HepG2 (cell line): ENCODE measurements around the gene CCNYL1. TPM values are rescaled to one million over a fixed set of nuclear protein-coding genes. Genes with fewer than 3 reads are reported as not detected.

Experiments
- ARNT2 ChIP-seq: sonication (generic); formaldehyde crosslinking; IDR thresholded peaks from 2 replicates; pipeline ENCODE4 v1.8.0; 2022; ENCODE audit warnings: mild to moderate bottlenecking, low read depth, missing genetic modification reagents, moderate library complexity
- CAMTA2 ChIP-seq: sonication (generic); formaldehyde crosslinking; IDR thresholded peaks from 2 replicates; pipeline ENCODE4 v1.4.0; 2020; ENCODE audit warnings: mild to moderate bottlenecking, missing genetic modification reagents, borderline replicate concordance
- EED ChIP-seq: sonication (generic); formaldehyde crosslinking; IDR thresholded peaks from 2 replicates; pipeline ENCODE4 v1.5.0; 2020; ENCODE audit warnings: mild to moderate bottlenecking, missing genetic modification reagents
- JUND ChIP-seq: sonication (generic); formaldehyde crosslinking; IDR thresholded peaks from 2 replicates; pipeline ENCODE4 v1.8.0; 2022; ENCODE audit warnings: mild to moderate bottlenecking, missing genetic modification reagents
- RFXANK ChIP-seq: IDR thresholded peaks from 2 replicates; pipeline ENCODE4 v1.6.1; 2016
- STAT5B ChIP-seq: sonication (generic); formaldehyde crosslinking; IDR thresholded peaks from 2 replicates; pipeline ENCODE4 v1.4.0; 2020; ENCODE audit warnings: missing genetic modification reagents
- ZKSCAN5 ChIP-seq: sonication (generic); formaldehyde crosslinking; IDR thresholded peaks from 2 replicates; pipeline ENCODE4 v1.5.1; 2020; ENCODE audit warnings: mild to moderate bottlenecking, missing genetic modification reagents
- ZNF350 ChIP-seq: sonication (generic); formaldehyde crosslinking; IDR thresholded peaks from 2 replicates; pipeline ENCODE4 v1.4.0; 2020; ENCODE audit warnings: mild to moderate bottlenecking, low read depth, missing genetic modification reagents, borderline replicate concordance
- ZNF564 ChIP-seq: sonication (generic); formaldehyde crosslinking; IDR thresholded peaks from 2 replicates; pipeline ENCODE4 v1.8.1; 2023; ENCODE audit warnings: mild to moderate bottlenecking, missing genetic modification reagents
- ZNF614 ChIP-seq: IDR thresholded peaks from 2 replicates; pipeline ENCODE4 v1.6.1; 2018; ENCODE audit warnings: missing biosample characterization, missing genetic modification reagents, inconsistent platforms, borderline replicate concordance
- ZNF720 ChIP-seq: sonication (generic); formaldehyde crosslinking; IDR thresholded peaks from 2 replicates; pipeline ENCODE4 v1.4.0; 2020; ENCODE audit warnings: missing genetic modification reagents
- polyA plus RNA-seq, 8 experiments: library from polyadenylated mRNA; depleted of rRNA in 3 of 8; stranded (reverse) in 7 of 8; unstranded in 1 of 8; fragments of >200 nt; fragmentation: Illumina TruSeq in 4 of 8; extraction: Trizol in 4 of 8; gene quantifications; 2 replicates each; pipeline versions ENCODE4 v1.2.1 to v1.2.3, GENCODE V29; 2011 to 2016; ENCODE audit warnings: low read depth in 4 of 8, missing spikeins in 1 of 8, mixed read lengths in 1 of 8; ENCODE audit not compliant: insufficient read depth in 1 of 8
- total RNA-seq, 5 experiments: library from RNA; depleted of rRNA; stranded (reverse); fragments of >200 nt; fragmentation: Illumina TruSeq; extraction: Trizol; gene quantifications; 2 replicates each; pipeline ENCODE4 v1.2.3, GENCODE V29; 2016; ENCODE audit warnings: low read depth in 1 of 5
- TF ChIP-seq, protein P1 (sequence below): IDR thresholded peaks from 2 replicates; pipeline ENCODE4 v1.6.1; 2016; ENCODE audit warnings: low read depth, missing genetic modification reagents, missing compliant biosample characterization
- TF ChIP-seq, protein P2 (sequence below): IDR thresholded peaks from 2 replicates; pipeline ENCODE4 v1.6.1; 2016; ENCODE audit warnings: mild to moderate bottlenecking
- TF ChIP-seq, protein P3 (sequence below): sonication (generic); formaldehyde crosslinking; IDR thresholded peaks from 2 replicates; pipeline ENCODE4 v1.4.0; 2020; ENCODE audit warnings: missing genetic modification reagents, borderline replicate concordance
- TF ChIP-seq, protein P4 (sequence below): sonication (generic); formaldehyde crosslinking; IDR thresholded peaks from 2 replicates; pipeline ENCODE4 v1.5.0; 2020; ENCODE audit warnings: missing genetic modification reagents

The CCNYL1 gene
- total and polyA plus RNA-seq, 2 of the 13 experiments (the other 11 are each of a cell fraction or from before 2014, with no cell fraction given) = 12.5 to 16.2 TPM

DNA sequence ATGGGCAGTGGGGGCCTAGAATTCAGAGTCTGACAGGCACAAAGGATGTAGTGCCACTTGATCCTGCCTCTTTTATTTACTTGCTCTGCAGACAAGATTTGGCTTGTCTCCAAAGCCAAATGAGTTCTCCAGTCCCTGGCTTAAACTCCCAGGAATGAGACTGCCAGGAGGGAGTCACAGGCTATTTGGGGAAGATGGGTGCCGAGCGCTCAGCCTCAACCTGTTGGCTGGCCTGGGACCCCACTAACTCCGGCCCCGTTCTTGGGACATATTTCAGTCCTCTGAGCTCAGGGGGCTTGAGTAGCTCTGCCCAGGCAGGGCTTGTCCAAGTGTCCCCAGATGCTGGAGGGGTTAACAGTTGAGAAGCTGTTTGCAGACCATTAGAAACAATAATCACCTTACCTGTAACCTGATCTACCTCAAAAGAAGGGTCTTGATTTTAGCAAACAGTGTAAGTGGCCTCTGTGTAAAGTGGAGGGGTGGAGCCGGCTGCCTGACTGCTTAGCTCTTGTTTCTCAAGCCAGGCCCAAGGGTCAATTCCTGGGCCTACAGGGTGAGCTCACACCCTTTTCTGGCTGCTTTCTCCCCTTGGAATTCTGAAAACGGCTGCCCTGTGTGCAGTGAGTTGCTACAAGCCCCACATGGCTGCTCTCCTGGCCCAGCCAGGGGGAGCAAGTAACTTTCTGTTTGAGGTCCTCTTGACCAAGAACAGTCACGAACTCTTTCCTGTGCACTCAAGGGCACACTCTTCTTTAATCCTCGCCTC is 85.3 kb downstream of the CCNYL1 start (continued):
- TF ChIP-seq ARNT2 (CRISPR knock-in tag) (no peak), RFXANK (CRISPR knock-in tag) (no peak), CAMTA2 (CRISPR knock-in tag) (no peak), ZKSCAN5 (CRISPR knock-in tag) (no peak), ZNF564 (CRISPR knock-in tag) (no peak), ZNF614 (no peak), STAT5B (no peak), EED (no peak; the same call in none of the 2 replicates), ZNF350 (CRISPR knock-in tag) (peak; percentile 47; the same call in 1 of the 2 replicates), JUND (CRISPR knock-in tag) (0 out of 2 replicates have a peak, but pooled peaks have one; percentile 9), ZNF720 (CRISPR knock-in tag) (no peak)
- TF ChIP-seq, protein P1, sequence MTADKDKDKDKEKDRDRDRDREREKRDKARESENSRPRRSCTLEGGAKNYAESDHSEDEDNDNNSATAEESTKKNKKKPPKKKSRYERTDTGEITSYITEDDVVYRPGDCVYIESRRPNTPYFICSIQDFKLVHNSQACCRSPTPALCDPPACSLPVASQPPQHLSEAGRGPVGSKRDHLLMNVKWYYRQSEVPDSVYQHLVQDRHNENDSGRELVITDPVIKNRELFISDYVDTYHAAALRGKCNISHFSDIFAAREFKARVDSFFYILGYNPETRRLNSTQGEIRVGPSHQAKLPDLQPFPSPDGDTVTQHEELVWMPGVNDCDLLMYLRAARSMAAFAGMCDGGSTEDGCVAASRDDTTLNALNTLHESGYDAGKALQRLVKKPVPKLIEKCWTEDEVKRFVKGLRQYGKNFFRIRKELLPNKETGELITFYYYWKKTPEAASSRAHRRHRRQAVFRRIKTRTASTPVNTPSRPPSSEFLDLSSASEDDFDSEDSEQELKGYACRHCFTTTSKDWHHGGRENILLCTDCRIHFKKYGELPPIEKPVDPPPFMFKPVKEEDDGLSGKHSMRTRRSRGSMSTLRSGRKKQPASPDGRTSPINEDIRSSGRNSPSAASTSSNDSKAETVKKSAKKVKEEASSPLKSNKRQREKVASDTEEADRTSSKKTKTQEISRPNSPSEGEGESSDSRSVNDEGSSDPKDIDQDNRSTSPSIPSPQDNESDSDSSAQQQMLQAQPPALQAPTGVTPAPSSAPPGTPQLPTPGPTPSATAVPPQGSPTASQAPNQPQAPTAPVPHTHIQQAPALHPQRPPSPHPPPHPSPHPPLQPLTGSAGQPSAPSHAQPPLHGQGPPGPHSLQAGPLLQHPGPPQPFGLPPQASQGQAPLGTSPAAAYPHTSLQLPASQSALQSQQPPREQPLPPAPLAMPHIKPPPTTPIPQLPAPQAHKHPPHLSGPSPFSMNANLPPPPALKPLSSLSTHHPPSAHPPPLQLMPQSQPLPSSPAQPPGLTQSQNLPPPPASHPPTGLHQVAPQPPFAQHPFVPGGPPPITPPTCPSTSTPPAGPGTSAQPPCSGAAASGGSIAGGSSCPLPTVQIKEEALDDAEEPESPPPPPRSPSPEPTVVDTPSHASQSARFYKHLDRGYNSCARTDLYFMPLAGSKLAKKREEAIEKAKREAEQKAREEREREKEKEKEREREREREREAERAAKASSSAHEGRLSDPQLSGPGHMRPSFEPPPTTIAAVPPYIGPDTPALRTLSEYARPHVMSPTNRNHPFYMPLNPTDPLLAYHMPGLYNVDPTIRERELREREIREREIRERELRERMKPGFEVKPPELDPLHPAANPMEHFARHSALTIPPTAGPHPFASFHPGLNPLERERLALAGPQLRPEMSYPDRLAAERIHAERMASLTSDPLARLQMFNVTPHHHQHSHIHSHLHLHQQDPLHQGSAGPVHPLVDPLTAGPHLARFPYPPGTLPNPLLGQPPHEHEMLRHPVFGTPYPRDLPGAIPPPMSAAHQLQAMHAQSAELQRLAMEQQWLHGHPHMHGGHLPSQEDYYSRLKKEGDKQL (CRISPR knock-in tag) = peak; percentile 77; the same call in 1 of the 2 replicates
- TF ChIP-seq, protein P2, sequence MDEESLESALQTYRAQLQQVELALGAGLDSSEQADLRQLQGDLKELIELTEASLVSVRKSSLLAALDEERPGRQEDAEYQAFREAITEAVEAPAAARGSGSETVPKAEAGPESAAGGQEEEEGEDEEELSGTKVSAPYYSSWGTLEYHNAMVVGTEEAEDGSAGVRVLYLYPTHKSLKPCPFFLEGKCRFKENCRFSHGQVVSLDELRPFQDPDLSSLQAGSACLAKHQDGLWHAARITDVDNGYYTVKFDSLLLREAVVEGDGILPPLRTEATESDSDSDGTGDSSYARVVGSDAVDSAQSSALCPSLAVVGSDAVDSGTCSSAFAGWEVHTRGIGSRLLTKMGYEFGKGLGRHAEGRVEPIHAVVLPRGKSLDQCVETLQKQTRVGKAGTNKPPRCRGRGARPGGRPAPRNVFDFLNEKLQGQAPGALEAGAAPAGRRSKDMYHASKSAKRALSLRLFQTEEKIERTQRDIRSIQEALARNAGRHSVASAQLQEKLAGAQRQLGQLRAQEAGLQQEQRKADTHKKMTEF (CRISPR knock-in tag) = peak; percentile 68
- TF ChIP-seq, protein P3, sequence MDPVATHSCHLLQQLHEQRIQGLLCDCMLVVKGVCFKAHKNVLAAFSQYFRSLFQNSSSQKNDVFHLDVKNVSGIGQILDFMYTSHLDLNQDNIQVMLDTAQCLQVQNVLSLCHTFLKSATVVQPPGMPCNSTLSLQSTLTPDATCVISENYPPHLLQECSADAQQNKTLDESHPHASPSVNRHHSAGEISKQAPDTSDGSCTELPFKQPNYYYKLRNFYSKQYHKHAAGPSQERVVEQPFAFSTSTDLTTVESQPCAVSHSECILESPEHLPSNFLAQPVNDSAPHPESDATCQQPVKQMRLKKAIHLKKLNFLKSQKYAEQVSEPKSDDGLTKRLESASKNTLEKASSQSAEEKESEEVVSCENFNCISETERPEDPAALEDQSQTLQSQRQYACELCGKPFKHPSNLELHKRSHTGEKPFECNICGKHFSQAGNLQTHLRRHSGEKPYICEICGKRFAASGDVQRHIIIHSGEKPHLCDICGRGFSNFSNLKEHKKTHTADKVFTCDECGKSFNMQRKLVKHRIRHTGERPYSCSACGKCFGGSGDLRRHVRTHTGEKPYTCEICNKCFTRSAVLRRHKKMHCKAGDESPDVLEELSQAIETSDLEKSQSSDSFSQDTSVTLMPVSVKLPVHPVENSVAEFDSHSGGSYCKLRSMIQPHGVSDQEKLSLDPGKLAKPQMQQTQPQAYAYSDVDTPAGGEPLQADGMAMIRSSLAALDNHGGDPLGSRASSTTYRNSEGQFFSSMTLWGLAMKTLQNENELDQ = no peak
- TF ChIP-seq, protein P4, sequence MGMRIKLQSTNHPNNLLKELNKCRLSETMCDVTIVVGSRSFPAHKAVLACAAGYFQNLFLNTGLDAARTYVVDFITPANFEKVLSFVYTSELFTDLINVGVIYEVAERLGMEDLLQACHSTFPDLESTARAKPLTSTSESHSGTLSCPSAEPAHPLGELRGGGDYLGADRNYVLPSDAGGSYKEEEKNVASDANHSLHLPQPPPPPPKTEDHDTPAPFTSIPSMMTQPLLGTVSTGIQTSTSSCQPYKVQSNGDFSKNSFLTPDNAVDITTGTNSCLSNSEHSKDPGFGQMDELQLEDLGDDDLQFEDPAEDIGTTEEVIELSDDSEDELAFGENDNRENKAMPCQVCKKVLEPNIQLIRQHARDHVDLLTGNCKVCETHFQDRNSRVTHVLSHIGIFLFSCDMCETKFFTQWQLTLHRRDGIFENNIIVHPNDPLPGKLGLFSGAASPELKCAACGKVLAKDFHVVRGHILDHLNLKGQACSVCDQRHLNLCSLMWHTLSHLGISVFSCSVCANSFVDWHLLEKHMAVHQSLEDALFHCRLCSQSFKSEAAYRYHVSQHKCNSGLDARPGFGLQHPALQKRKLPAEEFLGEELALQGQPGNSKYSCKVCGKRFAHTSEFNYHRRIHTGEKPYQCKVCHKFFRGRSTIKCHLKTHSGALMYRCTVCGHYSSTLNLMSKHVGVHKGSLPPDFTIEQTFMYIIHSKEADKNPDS = no peak
